Measurements from ENCODE around the gene COX5A.

The COX5A gene

GRCh38 chr15:74890665-74890960 is 47.3 kb downstream of the COX5A start:
- Histone ChIP-seq H4K20me1 (ENCODE audit: insufficient read depth, low read length, poor library complexity, severe bottlenecking) (no peaks in the 10 kb centered on the region), H3K4me2 (ENCODE audit: low read depth, low read length, poor library complexity, severe bottlenecking) (peak overlapping the region; percentile 64), H2AFZ (ENCODE audit: low read length) (peak overlapping the region; percentile 77; the same call in 1 of the 2 replicates), H3K9me3 (ENCODE audit: insufficient read depth, low read depth, low read length) (no peaks in the 10 kb centered on the region), H3K79me2 (ENCODE audit: insufficient read depth, low read length) (peaks cover 18% of the 10 kb centered on the region), H3F3A (ENCODE audit: low read depth) (no peaks in the 10 kb centered on the region), H3K36me3 (ENCODE audit: insufficient read depth, low read length) (no peaks in the 10 kb centered on the region), H3K4me3 (ENCODE audit: low read length, poor library complexity, severe bottlenecking) (peak overlapping the region; percentile 85), H3K9me2 (replicated peaks; ENCODE audit: low read depth, low read length) (no peaks in the 10 kb centered on the region), H3K4me1 (ENCODE audit: insufficient read depth, low read length, poor library complexity, severe bottlenecking) (peaks cover 19% of the 10 kb centered on the region), H3K27me3 (ENCODE audit: insufficient read depth, low read length, poor library complexity, severe bottlenecking) (no peaks in the 10 kb centered on the region), H3K9ac (ENCODE audit: low read depth, low read length, poor library complexity, severe bottlenecking) (peak overlapping the region; percentile 90)
- TF ChIP-seq EZH2phosphoT487 (IDR thresholded peaks at IDR 0.05; ENCODE audit: borderline replicate concordance) (no peak), CTCF (conservative IDR thresholded peaks at IDR 0.05; ENCODE audit: low read length) (no peak)

- peak within 1 kb of the TSS; percentile 64 for H3K4me2 ChIP-seq (ENCODE audit: low read depth, low read length, poor library complexity, severe bottlenecking)
- H3K9me2 ChIP-seq (replicated peaks; ENCODE audit: low read depth, low read length), result no peaks in the 10 kb centered on the region
- no peaks in the 10 kb centered on the region for H3K9me3 ChIP-seq (ENCODE audit: insufficient read depth, low read depth, low read length)
- H3F3A ChIP-seq (ENCODE audit: low read depth), result no peaks in the 10 kb centered on the region
- no peaks in the 10 kb centered on the region for H3K27me3 ChIP-seq (ENCODE audit: insufficient read depth, low read length, poor library complexity, severe bottlenecking)
- peak within 1 kb of the TSS; percentile 77 for H2AFZ ChIP-seq (ENCODE audit: low read length)
- no peaks in the 10 kb centered on the region for H4K20me1 ChIP-seq (ENCODE audit: insufficient read depth, low read length, poor library complexity, severe bottlenecking)
- peaks cover 18% of the 10 kb centered on the region for H3K79me2 ChIP-seq (ENCODE audit: insufficient read depth, low read length)
- no peaks in the 10 kb centered on the region for H3K36me3 ChIP-seq (ENCODE audit: insufficient read depth, low read length)
- peak within 1 kb of the TSS; percentile 85 for H3K4me3 ChIP-seq (ENCODE audit: low read length, poor library complexity, severe bottlenecking)
- H3K9ac ChIP-seq (ENCODE audit: low read depth, low read length, poor library complexity, severe bottlenecking), result peak within 1 kb of the TSS; percentile 90
- TF ChIP-seq CTCF (conservative IDR thresholded peaks at IDR 0.05; ENCODE audit: low read length) (no peak), EZH2phosphoT487 (IDR thresholded peaks at IDR 0.05; ENCODE audit: borderline replicate concordance) (no peak)
- H3K4me1 ChIP-seq (ENCODE audit: insufficient read depth, low read length, poor library complexity, severe bottlenecking), result peaks cover 19% of the 10 kb centered on the region
Measured at GRCh38 chr15:74889883-74890664, 47.8 kb downstream of the COX5A start, which contains the start of gene MPI. Gene MPI (plus strand): TSS chr15:74890042. CDS start chr15:74890074, 32 bp downstream.

GRCh38 chr15:74889390-74889882 is 48.4 kb downstream of the COX5A start:
- no peaks in the 10 kb centered on the region for H4K20me1 ChIP-seq (ENCODE audit: insufficient read depth, low read length, poor library complexity, severe bottlenecking)
- H3K9me3 ChIP-seq (ENCODE audit: insufficient read depth, low read depth, low read length), result no peaks in the 10 kb centered on the region
- H3K4me2 ChIP-seq (ENCODE audit: low read depth, low read length, poor library complexity, severe bottlenecking), result peak overlapping the region; percentile 64
- H3K36me3 ChIP-seq (ENCODE audit: insufficient read depth, low read length), result no peaks in the 10 kb centered on the region
- no peaks in the 10 kb centered on the region for H3F3A ChIP-seq (ENCODE audit: low read depth)
- H3K27me3 ChIP-seq (ENCODE audit: insufficient read depth, low read length, poor library complexity, severe bottlenecking), result no peaks in the 10 kb centered on the region
- H3K9me2 ChIP-seq (replicated peaks; ENCODE audit: low read depth, low read length), result no peaks in the 10 kb centered on the region
- H2AFZ ChIP-seq (ENCODE audit: low read length), result peak overlapping the region; percentile 77
- H3K9ac ChIP-seq (ENCODE audit: low read depth, low read length, poor library complexity, severe bottlenecking), result peak overlapping the region; percentile 90
- H3K79me2 ChIP-seq (ENCODE audit: insufficient read depth, low read length), result peaks cover 18% of the 10 kb centered on the region
- TF ChIP-seq CTCF (conservative IDR thresholded peaks at IDR 0.05; ENCODE audit: low read length), result no peak
- TF ChIP-seq EZH2phosphoT487 (IDR thresholded peaks at IDR 0.05; ENCODE audit: borderline replicate concordance), result no peak
- peak overlapping the region; percentile 85 for H3K4me3 ChIP-seq (ENCODE audit: low read length, poor library complexity, severe bottlenecking)
- H3K4me1 ChIP-seq (ENCODE audit: insufficient read depth, low read length, poor library complexity, severe bottlenecking), result peaks cover 19% of the 10 kb centered on the region
